Measurements from ENCODE around the gene DCAF4L1.
A peak's percentile ranks its signal among the peaks of the same experiment; 100 is the strongest.

DCAF4L1 gene

DNA sequence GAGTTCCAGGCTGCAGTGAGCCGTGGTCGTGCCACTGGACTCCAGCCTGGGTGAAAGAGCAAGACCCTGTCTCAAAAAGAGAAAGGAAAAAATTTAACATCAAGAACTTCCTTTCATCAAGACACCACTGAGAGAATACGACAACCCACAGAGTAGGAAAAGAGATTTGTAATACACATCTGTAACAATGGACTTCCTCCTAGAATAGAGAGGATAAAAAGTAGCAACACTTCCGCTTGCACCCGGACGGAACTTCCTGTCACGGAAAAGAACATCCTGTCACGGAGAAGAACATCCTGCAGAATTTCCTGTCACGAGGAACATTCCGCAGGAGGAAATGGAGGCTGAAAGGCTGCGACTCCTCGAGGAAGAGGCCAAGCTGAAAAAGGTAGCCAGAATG, at the start of gene DCAF4L1:
DCAF4L1 (plus strand) TSS at position 301 of the 400 bp plus-strand sequence; CDS start at position 338, 37 bp downstream.
- no peak for DNase-seq (ENCODE audit: low read depth)

DNA sequence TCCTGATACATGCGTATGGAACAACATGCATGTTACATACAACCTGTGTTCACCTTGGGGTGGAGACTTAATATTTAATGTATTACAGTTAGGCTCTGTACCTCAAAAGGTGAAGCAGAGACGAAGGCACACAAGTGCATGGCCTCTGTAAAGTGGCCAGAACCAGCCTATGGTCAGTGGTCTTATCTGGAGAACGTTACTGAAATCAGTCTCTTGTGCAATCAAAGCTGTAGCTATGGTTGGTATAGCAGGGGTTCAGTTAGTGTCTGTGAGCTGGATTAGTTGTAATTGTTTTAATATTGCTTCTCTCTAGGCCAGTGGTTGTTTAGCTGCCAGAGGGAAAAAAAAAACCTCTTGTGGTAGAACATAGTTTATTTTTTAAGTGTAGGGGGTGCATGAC, 48.6 kb upstream of the DCAF4L1 start:
- DNase-seq (ENCODE audit: low read depth): no peak

- no peak for DNase-seq (ENCODE audit: low read depth)
These were observed 47.5 kb upstream of the DCAF4L1 start for GRCh38 chr4:41933997-41934503.

DNA sequence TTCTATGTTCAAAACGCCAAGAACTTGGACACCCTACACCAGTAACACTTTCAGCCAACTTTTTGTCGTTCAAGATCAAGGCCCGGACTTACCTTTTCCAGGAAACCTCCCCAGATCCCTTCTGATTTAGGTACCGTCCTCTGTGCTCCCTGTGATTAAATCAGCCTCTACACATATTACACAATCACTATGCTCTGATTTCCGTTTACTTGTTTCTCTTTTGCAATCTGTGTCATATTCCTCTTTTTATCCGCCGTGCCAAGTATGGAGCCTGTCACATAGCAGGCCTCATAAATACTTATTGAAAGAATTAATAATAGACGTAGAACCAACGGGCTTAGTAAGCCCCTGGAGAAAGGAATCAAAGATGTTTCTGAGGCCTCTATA, 47.0 kb upstream of the DCAF4L1 start:
- DNase-seq (ENCODE audit: low read depth): no peak

GRCh38 chr4:41934901-41935651, 46.5 kb upstream of the DCAF4L1 start, which contains the start of gene TMEM33:
Gene TMEM33 (plus strand): TSS chr4:41935429. CDS start chr4:41935485, 56 bp downstream.
- peak; percentile 53 for DNase-seq (ENCODE audit: low read depth)

DNA sequence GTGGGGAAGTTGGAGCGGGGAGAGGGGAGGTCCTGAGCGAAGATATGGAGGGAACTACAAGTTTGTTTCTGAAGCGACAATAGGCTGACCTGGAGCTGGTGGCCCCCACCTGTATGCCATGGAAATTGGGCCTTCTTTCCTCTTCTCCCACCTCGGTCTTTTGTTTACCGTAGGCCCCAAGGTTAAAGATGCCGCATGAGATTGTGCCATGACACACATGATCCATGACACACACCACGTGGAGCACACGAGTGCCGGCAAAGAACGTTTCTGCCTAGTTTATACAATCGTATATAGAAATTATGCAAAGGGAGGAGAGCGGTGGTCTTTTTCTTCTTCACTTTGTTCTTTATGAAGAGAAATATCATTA, 45.9 kb upstream of the DCAF4L1 start:
- DNase-seq (ENCODE audit: low read depth): no peak

DNA sequence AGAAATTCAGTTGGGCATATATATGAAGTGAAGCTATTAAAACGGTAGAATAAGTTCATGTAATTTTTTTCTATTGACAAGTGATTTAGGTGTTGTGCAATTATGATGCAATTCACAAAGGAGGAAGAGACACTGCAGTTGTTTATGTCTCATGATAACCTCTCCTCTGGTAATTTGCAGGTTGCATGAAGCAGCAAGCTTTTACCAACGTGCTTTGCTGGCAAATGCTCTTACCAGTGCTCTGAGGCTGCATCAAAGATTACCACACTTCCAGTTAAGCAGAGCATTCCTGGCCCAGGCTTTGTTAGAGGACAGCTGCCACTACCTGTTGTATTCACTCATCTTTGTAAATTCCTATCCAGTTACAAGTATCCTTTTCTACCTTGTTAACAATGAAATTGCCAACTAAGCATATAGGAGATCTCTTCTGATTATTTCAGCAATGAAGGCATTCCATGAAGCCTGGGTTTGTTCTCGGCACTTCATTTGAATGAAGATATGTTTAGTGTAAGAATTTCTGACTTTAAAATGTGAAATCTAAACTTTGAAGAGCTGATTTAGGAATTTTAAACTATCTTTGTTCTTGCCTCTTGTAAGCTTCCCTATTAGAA, 42.4 kb upstream of the DCAF4L1 start:
- DNase-seq (ENCODE audit: low read depth): no peak

DNA sequence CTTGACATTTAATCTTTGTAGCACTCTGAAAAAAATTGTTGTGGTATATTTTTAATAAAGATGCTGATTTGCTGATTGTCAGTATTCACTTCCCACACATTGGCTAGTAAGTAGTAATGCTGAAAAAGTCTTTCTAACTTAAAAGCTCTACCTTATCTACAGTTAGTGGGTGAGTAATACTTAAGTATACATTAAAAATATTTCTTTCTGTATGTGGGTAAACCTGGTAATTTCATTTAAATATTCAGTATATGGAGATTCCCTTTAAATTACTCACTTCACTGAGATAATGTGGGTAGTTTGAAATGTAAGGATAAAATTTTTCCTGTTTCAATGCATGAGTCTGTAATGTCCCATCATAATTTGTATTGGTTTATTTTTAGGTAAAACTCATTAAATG, 40.7 kb upstream of the DCAF4L1 start:
- DNase-seq (ENCODE audit: low read depth): no peak

GRCh38 chr4:41943506-41943905, 38.0 kb upstream of the DCAF4L1 start:
- no peak for DNase-seq (ENCODE audit: low read depth)

GRCh38 chr4:41944089-41944488, 37.5 kb upstream of the DCAF4L1 start:
- no peak for DNase-seq (ENCODE audit: low read depth)

- DNase-seq (ENCODE audit: low read depth): no peak
These were observed 32.0 kb upstream of the DCAF4L1 start for GRCh38 chr4:41949531-41949930.

- DNase-seq (ENCODE audit: low read depth): no peak
These were observed 23.9 kb upstream of the DCAF4L1 start for GRCh38 chr4:41957634-41958033.

GRCh38 chr4:41963105-41963504, 18.5 kb upstream of the DCAF4L1 start:
- no peak for DNase-seq (ENCODE audit: low read depth)

- DNase-seq (ENCODE audit: low read depth): no peak
These were observed 17.2 kb upstream of the DCAF4L1 start for GRCh38 chr4:41964401-41964800.

GRCh38 chr4:41967392-41967791, 14.2 kb upstream of the DCAF4L1 start:
- DNase-seq (ENCODE audit: low read depth): no peak

- DNase-seq (ENCODE audit: low read depth): no peak
These were observed 11.9 kb upstream of the DCAF4L1 start for GRCh38 chr4:41969671-41970070.

GRCh38 chr4:41975341-41975740, 6.2 kb upstream of the DCAF4L1 start:
- no peak for DNase-seq (ENCODE audit: low read depth)

- DNase-seq (ENCODE audit: low read depth): no peak
These were observed 4.6 kb upstream of the DCAF4L1 start for GRCh38 chr4:41976775-41977516.

- no peak for DNase-seq (ENCODE audit: low read depth)
These were observed 3.8 kb upstream of the DCAF4L1 start for GRCh38 chr4:41977709-41978108.

DNA sequence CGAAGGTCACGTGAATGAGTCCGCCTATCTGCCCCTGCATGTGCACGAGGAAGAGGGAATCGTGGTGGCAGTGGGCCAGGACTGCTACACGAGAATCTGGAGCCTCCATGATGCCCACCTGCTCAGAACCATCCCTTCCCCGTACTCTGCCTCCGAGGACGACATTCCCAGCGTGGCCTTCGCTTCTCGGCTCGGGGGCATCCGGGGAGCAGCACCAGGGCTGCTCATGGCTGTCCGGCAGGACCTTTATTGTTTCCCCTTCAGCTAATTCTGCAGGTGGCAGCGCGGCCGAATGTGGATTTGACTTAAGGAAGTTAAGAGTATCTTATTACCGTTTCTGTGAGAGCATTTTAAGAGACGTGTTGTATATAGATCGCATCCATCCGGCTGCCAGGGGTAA, 1.2 kb downstream of the DCAF4L1 start:
- DNase-seq (ENCODE audit: low read depth): no peak

- DNase-seq (ENCODE audit: low read depth): no peak
These were observed 3.6 kb downstream of the DCAF4L1 start for GRCh38 chr4:41985151-41985550.

DNA sequence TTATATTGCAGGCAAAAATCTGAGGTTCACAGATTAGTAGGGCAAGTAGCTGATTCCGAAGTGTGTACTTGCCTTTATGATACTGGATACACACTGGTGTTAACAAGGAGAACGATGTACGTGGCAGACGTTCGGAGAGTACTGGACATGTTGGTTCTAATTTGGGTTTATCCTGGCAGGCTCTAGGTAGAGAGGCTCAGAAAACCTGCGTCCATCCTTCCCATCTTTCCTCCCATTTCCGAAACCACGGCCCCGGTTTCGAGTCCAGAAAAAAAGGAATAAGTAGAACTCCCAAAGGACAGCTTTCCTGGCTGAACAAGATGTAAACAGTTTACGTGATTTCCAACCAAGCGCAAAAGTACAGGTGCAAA, 8.4 kb downstream of the DCAF4L1 start:
- no peak for DNase-seq (ENCODE audit: low read depth)
